ENCODE data around the gene RAB40C. TPM values are rescaled to one million over a fixed set of nuclear protein-coding genes. Genes with fewer than 3 reads are reported as not detected.

RAB40C gene
- polyA plus RNA-seq, 2 of the 4 experiments (the other 2 are of a cell fraction) = 4.4 to 9.7 TPM

DNA sequence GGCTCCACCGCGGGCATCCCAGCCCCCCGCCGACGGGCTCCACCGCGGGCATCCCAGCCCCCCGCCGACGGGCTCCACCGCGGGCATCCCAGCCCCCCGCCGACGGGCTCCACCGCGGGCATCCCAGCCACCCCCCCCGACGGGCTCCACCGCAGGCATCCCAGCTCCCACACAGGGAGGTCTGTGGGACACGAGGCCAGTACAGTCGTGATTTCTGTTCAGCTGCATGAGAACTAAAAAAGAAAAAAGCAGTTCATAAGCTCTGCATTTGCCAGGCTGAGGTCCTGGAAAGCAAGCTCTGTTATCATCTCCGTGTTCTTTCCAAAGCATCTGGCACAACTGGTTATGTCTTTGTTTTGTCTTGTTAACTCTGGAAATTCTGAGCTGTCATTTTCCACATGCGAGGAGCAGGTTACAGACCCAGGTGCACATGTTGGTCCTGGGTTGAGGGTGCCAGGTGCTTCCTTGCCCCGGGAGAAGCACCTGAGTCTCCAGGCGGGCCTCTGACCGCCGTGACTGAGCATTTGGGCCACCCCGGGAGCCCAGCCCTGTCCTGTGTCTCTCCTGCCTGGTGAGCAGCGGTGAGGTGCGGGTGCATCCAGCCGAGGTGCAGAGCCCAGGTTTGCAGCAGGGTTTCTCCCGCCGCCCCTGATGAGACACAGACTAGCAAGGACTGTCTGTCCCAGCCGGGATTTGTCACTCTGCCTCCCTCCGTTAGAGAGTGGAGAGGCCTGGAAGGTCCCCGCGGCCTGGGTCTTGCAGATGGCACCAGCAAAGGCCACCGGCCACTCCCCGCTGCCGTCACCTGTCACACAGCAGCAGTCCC is 31.0 kb downstream of the RAB40C start:
- Histone ChIP-seq H3K9me3 (no peaks in the 10 kb centered on the region), H3K4me3 (no peak overlapping the region), H3K27ac (no peak overlapping the region), H3K4me2 (no peak overlapping the region; the same call in 2 of the 3 replicates), H3K4me1 (peaks cover 23% of the 10 kb centered on the region)
- ChIA-PET POLR2A (interaction anchor here (1.7 kb wide), 2 partner anchors 15 to 31 kb away, joined by 4 to 6 read pairs; partner anchors contain the start of gene METTL26), CTCF (interaction anchor here (0.6 to 1.4 kb wide), 5 partner anchors 11 to 133 kb away, joined by 3 to 7 read pairs (median 3); partner anchors contain the start of gene RAB40C)
- no peak for ATAC-seq
- no peak for FAIRE-seq
- TF ChIP-seq EP300 (IDR thresholded peaks at IDR 0.05) = no peak
- TF ChIP-seq SMC3 (IDR thresholded peaks at IDR 0.05) = no peak
- TF ChIP-seq, protein P1, sequence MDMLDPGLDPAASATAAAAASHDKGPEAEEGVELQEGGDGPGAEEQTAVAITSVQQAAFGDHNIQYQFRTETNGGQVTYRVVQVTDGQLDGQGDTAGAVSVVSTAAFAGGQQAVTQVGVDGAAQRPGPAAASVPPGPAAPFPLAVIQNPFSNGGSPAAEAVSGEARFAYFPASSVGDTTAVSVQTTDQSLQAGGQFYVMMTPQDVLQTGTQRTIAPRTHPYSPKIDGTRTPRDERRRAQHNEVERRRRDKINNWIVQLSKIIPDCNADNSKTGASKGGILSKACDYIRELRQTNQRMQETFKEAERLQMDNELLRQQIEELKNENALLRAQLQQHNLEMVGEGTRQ (IDR thresholded peaks at IDR 0.05) = no peak
- TF ChIP-seq HDAC2 (IDR thresholded peaks at IDR 0.05) = no peak
- no peak for TF ChIP-seq RCOR1 (IDR thresholded peaks at IDR 0.05; ENCODE audit: low read depth, low read length)
- no peak for TF ChIP-seq E2F6 (IDR thresholded peaks at IDR 0.05; ENCODE audit: borderline replicate concordance, low read depth)
- WGBS (ENCODE audit: missing lambda C conversion rate) = 86% methylated on average over 23 of the region's 41 CpGs
- DNase-seq (ENCODE audit: low read depth in 1 of 2, low spot score in 1 of 2) = no peak

DNA sequence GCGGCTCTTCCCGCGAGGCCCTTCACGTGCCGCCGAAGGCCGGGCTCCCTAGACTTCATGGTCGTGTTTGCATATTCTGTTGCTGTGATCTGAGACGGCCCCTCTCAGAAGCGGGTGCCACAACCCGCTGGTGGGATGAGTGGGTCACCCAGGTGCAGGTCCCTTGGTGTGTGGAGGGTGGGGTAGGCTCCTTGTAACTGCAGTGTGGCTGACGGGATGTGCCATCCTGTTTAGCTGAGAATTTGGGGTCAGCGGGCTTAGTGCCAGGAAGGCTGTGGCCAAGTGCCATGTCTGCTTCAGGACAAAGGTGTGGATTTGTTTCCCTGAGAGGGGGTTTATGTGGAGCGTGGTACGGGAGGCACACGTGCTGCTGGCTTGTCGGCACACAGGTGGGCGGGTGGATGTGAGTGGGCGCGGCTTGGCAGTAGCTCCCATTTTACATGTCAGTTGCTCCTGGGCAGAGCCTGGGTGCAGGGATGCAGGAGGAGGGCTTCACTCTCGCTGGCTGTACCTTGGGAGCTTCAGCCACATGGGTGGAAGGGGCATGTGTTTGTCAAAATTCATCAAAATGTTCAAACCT is 31.8 kb downstream of the RAB40C start:
- DNase-seq (ENCODE audit: low read depth in 1 of 2, low spot score in 1 of 2) (no peak), FAIRE-seq (no peak), ATAC-seq (peak in 1 of 2 experiments; percentile 6; a peak in 2 of 6 replicates)
- Histone ChIP-seq H3K4me1 (peaks cover 30% of the 10 kb centered on the region), H3K27ac (peak overlapping the region in 1 of 2 experiments; percentile 71; a peak in 3 of 6 replicates), H3K9me3 (no peaks in the 10 kb centered on the region), H3K4me2 (peak overlapping the region; percentile 69), H3K4me3 (no peak overlapping the region)
- CTCF ChIA-PET = interaction anchor here (0.8 to 1.4 kb wide), 11 partner anchors 11 to 74 kb away, joined by 3 to 7 read pairs (median 4); partner anchors contain the start of genes RAB40C and WDR90
- POLR2A ChIA-PET = interaction anchor here (1.7 kb wide), 2 partner anchors 15 to 31 kb away, joined by 4 to 6 read pairs; partner anchors contain the start of gene METTL26
- 86% methylated on average over 19 of the region's 21 CpGs for WGBS (ENCODE audit: missing lambda C conversion rate)
- TF ChIP-seq BCL3 (IDR thresholded peaks at IDR 0.05) = no peak
- TF ChIP-seq ELK1 (IDR thresholded peaks at IDR 0.05; ENCODE audit: low read depth, low read length) = no peak
- TF ChIP-seq, protein P2, sequence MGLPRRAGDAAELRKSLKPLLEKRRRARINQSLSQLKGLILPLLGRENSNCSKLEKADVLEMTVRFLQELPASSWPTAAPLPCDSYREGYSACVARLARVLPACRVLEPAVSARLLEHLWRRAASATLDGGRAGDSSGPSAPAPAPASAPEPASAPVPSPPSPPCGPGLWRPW (IDR thresholded peaks at IDR 0.05) = no peak
- TF ChIP-seq EHMT2 (IDR thresholded peaks at IDR 0.05; ENCODE audit: low read depth) = no peak
- TF ChIP-seq POLR2AphosphoS2 (conservative IDR thresholded peaks at IDR 0.05; ENCODE audit: low read length) = no peak

GRCh38 chr16:622920-623280 is 33.0 kb downstream of the RAB40C start:
- DNase-seq (ENCODE audit: low read depth in 1 of 2, low spot score in 1 of 2) = no peak
- no peak for TF ChIP-seq ZSCAN20 (CRISPR knock-in tag; IDR thresholded peaks at IDR 0.05)
- no peak for TF ChIP-seq EP300 (IDR thresholded peaks at IDR 0.05)
- TF ChIP-seq JUNB (IDR thresholded peaks at IDR 0.05) = no peak
- TF ChIP-seq, protein P3, sequence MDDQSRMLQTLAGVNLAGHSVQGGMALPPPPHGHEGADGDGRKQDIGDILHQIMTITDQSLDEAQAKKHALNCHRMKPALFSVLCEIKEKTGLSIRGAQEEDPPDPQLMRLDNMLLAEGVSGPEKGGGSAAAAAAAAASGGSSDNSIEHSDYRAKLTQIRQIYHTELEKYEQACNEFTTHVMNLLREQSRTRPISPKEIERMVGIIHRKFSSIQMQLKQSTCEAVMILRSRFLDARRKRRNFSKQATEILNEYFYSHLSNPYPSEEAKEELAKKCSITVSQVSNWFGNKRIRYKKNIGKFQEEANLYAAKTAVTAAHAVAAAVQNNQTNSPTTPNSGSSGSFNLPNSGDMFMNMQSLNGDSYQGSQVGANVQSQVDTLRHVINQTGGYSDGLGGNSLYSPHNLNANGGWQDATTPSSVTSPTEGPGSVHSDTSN (IDR thresholded peaks at IDR 0.05) = no peak
- no peak for TF ChIP-seq RARB (CRISPR knock-in tag; IDR thresholded peaks at IDR 0.05)
- no peak for ATAC-seq
- H3K4me3 ChIP-seq = no peak overlapping the region
- peak overlapping the region; percentile 69 for H3K4me2 ChIP-seq
- WGBS (ENCODE audit: missing lambda C conversion rate) = 96% methylated on average over 16 of the region's 17 CpGs
- FAIRE-seq = no peak
- peak overlapping the region in 1 of 2 experiments; percentile 71; a peak in 2 of 6 replicates for H3K27ac ChIP-seq
- peaks cover 41% of the 10 kb centered on the region for H3K4me1 ChIP-seq
- no peaks in the 10 kb centered on the region for H3K9me3 ChIP-seq
- CTCF ChIA-PET = interaction anchor here (1.2 kb wide), 1 partner anchor 23 kb away, joined by 4 read pairs; no protein-coding TSS in a partner anchor
- POLR2A ChIA-PET = interaction anchor here (0.6 to 1.7 kb wide), 3 partner anchors 13 to 143 kb away, joined by 4 to 8 read pairs (median 6); partner anchors contain the start of gene METTL26

Data from A549 (cell line).